ENCODE measurements around the gene TAS2R31.

- TF ChIP-seq, protein P1, sequence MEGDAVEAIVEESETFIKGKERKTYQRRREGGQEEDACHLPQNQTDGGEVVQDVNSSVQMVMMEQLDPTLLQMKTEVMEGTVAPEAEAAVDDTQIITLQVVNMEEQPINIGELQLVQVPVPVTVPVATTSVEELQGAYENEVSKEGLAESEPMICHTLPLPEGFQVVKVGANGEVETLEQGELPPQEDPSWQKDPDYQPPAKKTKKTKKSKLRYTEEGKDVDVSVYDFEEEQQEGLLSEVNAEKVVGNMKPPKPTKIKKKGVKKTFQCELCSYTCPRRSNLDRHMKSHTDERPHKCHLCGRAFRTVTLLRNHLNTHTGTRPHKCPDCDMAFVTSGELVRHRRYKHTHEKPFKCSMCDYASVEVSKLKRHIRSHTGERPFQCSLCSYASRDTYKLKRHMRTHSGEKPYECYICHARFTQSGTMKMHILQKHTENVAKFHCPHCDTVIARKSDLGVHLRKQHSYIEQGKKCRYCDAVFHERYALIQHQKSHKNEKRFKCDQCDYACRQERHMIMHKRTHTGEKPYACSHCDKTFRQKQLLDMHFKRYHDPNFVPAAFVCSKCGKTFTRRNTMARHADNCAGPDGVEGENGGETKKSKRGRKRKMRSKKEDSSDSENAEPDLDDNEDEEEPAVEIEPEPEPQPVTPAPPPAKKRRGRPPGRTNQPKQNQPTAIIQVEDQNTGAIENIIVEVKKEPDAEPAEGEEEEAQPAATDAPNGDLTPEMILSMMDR (conservative IDR thresholded peaks at IDR 0.05 in 1 of 2, IDR thresholded peaks at IDR 0.05 in 1 of 2; ENCODE audit: extremely low read depth in 1 of 2, insufficient read depth in 1 of 2, low read depth in 1 of 2, low read length in 2 of 2): no peak
- TF ChIP-seq EZH2 (IDR thresholded peaks at IDR 0.05; ENCODE audit: borderline replicate concordance, low read length): no peak
Measured at GRCh38 chr12:11055306-11055705, 24.1 kb upstream of the TAS2R31 start.

All from mammary epithelial cell (primary cell).